GM19395 (cell line): Measurements from ENCODE around the gene KRTAP12-4.
"Not testable (repeated sequence)": the region's sequence is repeated elsewhere in the genome, so short reads cannot be mapped to it uniquely, and the experiment has no call there.

Experiments used
- ATAC-seq: cut with Tn5 transposase; IDR thresholded peaks from one replicate; pipeline ENCODE4 v1.9.1; 2021; ENCODE audit warnings: mild to moderate bottlenecking, moderate library complexity; ENCODE audit not compliant: unreplicated experiment

Gene KRTAP12-4

GRCh38 chr21:44687671-44688070 is 33.2 kb upstream of the KRTAP12-4 start:
- no peak for ATAC-seq

GRCh38 chr21:44686843-44687561 is 32.5 kb upstream of the KRTAP12-4 start:
- no peak for ATAC-seq

GRCh38 chr21:44686000-44686781 is 31.7 kb upstream of the KRTAP12-4 start:
- no peak for ATAC-seq

- ATAC-seq = not testable (repeated sequence)
These were observed 30.6 kb upstream of the KRTAP12-4 start for GRCh38 chr21:44685050-44685449.

- ATAC-seq = no peak
These were observed 30.0 kb upstream of the KRTAP12-4 start for GRCh38 chr21:44684483-44684882.

GRCh38 chr21:44684077-44684476 is 29.6 kb upstream of the KRTAP12-4 start:
- no peak for ATAC-seq

- no peak for ATAC-seq
These were observed 28.2 kb upstream of the KRTAP12-4 start for GRCh38 chr21:44682580-44683151.

- no peak for ATAC-seq
These were observed 27.6 kb upstream of the KRTAP12-4 start, which contains the start of gene KRTAP12-1 for GRCh38 chr21:44681861-44682579. KRTAP12-1 (minus strand) TSS chr21:44682163; CDS start chr21:44682123, 40 bp downstream.

GRCh38 chr21:44681152-44681551 is 26.7 kb upstream of the KRTAP12-4 start:
- ATAC-seq = no peak

GRCh38 chr21:44677881-44678280 is 23.4 kb upstream of the KRTAP12-4 start:
- no peak for ATAC-seq

- ATAC-seq = no peak
These were observed 17.5 kb upstream of the KRTAP12-4 start for GRCh38 chr21:44671911-44672310.

- no peak for ATAC-seq
These were observed 16.4 kb upstream of the KRTAP12-4 start for GRCh38 chr21:44670642-44671432.

- ATAC-seq = no peak
These were observed 13.2 kb upstream of the KRTAP12-4 start for GRCh38 chr21:44667612-44668011.

- no peak for ATAC-seq
These were observed 12.2 kb upstream of the KRTAP12-4 start, which contains the start of gene KRTAP12-2 for GRCh38 chr21:44666401-44667320. KRTAP12-2 (minus strand) TSS chr21:44666927; CDS start chr21:44666886, 41 bp downstream.

GRCh38 chr21:44664691-44665090 is 10.2 kb upstream of the KRTAP12-4 start:
- no peak for ATAC-seq

GRCh38 chr21:44661567-44661966 is 7.1 kb upstream of the KRTAP12-4 start:
- not testable (repeated sequence) for ATAC-seq

GRCh38 chr21:44658913-44659595 is 4.6 kb upstream of the KRTAP12-4 start:
- no peak for ATAC-seq

GRCh38 chr21:44658541-44658910 is 4.1 kb upstream of the KRTAP12-4 start:
- no peak for ATAC-seq
